Cardiac ventricle fibroblast (primary cell): ENCODE data around the gene PSPH. TPM values are rescaled to one million over a fixed set of nuclear protein-coding genes. Genes with fewer than 3 reads are reported as not detected.

ENCODE experiments used
- total RNA-seq: library from RNA; depleted of rRNA; stranded (reverse); fragments of >200 nt; gene quantifications from 2 replicates; pipeline ENCODE4 v1.2.3, GENCODE V29; 2015

The PSPH gene
- total RNA-seq = 15.4 and 24.5 TPM in 2 replicates

GRCh38 chr7:56051339-56052191 is at the start of gene PSPH, which contains the start of gene CCT6A:
TSS of gene PSPH (minus strand) at chr7:56051444. CDS start at chr7:56021212, 30,232 bp downstream.
TSS of gene CCT6A (plus strand) at chr7:56051765. CDS start at chr7:56051849, 84 bp downstream.

GRCh38 chr7:56092789-56093531 is 41.7 kb upstream of the PSPH start, which contains the start of gene PHKG1:
TSS of gene PHKG1 (minus strand) at chr7:56092952. CDS start at chr7:56088941, 4,011 bp downstream.

GRCh38 chr7:56063882-56064625 is 12.8 kb upstream of the PSPH start, which contains the start of gene SUMF2:
TSS of gene SUMF2 (plus strand) at chr7:56064286. CDS start at chr7:56064312, 26 bp downstream.

GRCh38 chr7:55964261-55965099 is 86.8 kb downstream of the PSPH start, which contains the start of gene NIPSNAP2:
TSS of gene NIPSNAP2 (plus strand) at chr7:55964585. CDS start at chr7:55964610, 25 bp downstream.

Other genes with a start within 250 kb of the PSPH start
- gene SEPTIN14, start 188.7 kb downstream of the PSPH start, total RNA-seq = not detected in 2 replicates
- gene ZNF713, start 164.0 kb downstream of the PSPH start, total RNA-seq = 0.49 and 1.2 TPM in 2 replicates
- 6.8 and 8.6 TPM in 2 replicates for gene MRPS17, start 99.6 kb downstream of the PSPH start, total RNA-seq
- 28.3 and 33.7 TPM in 2 replicates for gene NIPSNAP2, start 86.9 kb downstream of the PSPH start, total RNA-seq
- 67.2 and 67.5 TPM in 2 replicates for gene CCT6A, start 321 bp upstream of the PSPH start, total RNA-seq
- 125 and 132 TPM in 2 replicates for gene SUMF2, start 12.8 kb upstream of the PSPH start, total RNA-seq
- 0.24 and 1.1 TPM in 2 replicates for gene PHKG1, start 41.5 kb upstream of the PSPH start, total RNA-seq
- gene CHCHD2, start 55.0 kb upstream of the PSPH start, total RNA-seq = 260 and 302 TPM in 2 replicates
- not detected in 2 replicates for gene NUPR2, start 65.0 kb upstream of the PSPH start, total RNA-seq